NK-92 treated with Interleukin-12 subunit alpha and Interleukin-12 subunit beta, amount 100 ng/mL, for 24 hours (cell line): ENCODE results near the gene IRX5.

ENCODE experiments used
- DNase-seq: peaks from one replicate; lab custom pipeline; 2025; lab: John Stamatoyannopoulos, UW

The IRX5 gene

GRCh38 chr16:54930005-54930868 is at the start of gene IRX5:
Gene IRX5 (plus strand): TSS chr16:54930865. CDS start chr16:54931199, 334 bp downstream.
- no peak for DNase-seq

GRCh38 chr16:54882556-54882955 is 48.1 kb upstream of the IRX5 start:
- no peak for DNase-seq

DNA sequence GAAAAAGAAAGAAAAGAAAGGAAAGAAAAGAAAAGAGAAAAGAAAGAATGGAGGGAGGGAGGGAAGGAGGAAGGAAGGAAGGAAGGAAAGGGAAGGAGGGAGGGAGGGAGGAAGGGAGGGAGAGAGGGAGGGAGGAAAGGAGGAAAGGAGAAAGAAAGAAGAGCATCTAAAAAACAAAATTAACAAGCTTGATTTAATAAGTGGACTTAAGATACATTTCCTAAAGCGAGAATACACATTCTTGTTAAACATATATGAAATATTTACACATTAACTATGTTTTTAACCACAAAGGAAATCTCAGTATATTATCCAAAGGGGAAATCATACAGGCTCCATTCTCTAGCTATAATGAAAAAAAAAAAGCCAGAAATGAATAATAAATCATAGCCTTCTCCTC is 47.3 kb upstream of the IRX5 start:
- DNase-seq = no peak

DNA sequence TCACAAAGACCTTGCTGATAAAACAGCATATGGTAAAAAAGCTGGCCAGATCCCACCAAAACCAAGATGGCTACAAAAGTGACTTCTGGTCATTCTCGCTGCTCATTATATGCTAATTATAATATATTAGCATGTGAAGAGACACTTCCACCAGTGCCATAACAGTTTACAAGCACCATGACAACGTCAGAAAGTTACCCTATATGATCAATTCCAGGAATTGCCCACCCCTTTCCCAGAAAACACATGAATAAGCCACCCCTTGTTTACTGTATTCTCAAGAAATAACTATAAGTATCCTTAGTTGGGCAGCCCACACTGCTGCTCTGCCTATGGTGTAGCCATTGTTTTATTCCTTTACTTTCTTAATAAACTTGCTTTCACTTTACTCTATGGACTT is 44.6 kb upstream of the IRX5 start:
- no peak for DNase-seq

- DNase-seq = no peak
Measured at GRCh38 chr16:54890381-54890780, 40.3 kb upstream of the IRX5 start.

GRCh38 chr16:54891346-54891745 is 39.3 kb upstream of the IRX5 start:
- DNase-seq = no peak

- no peak for DNase-seq
Measured at GRCh38 chr16:54892981-54893380, 37.7 kb upstream of the IRX5 start.

- no peak for DNase-seq
Measured at GRCh38 chr16:54897930-54898329, 32.7 kb upstream of the IRX5 start.

- no peak for DNase-seq
Measured at GRCh38 chr16:54901606-54902005, 29.1 kb upstream of the IRX5 start.

GRCh38 chr16:54903047-54903446 is 27.6 kb upstream of the IRX5 start:
- DNase-seq = no peak

- DNase-seq = no peak
Measured at GRCh38 chr16:54911079-54911478, 19.6 kb upstream of the IRX5 start.

DNA sequence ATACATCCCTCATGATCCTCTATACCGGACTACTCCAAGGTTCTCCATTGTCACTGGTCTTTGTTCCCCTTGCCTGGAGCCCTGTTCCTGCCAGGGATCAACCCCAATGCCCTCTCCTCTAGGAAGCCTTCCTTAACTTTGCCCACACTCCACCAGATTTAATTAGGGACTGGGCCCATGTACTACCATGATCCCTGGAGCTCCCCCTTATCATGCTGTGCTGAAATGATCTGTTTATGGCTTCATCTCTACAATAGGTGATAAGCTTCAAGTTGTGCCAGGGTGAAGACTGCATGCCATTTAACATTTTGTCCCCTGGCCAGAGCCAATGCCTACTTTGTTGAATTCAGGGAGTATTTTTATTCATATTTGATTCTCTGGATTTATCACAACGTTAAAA is 17.9 kb upstream of the IRX5 start:
- DNase-seq = no peak

GRCh38 chr16:54921206-54921824 is 9.3 kb upstream of the IRX5 start:
- no peak for DNase-seq

GRCh38 chr16:54923055-54923473 is 7.6 kb upstream of the IRX5 start:
- DNase-seq = peak; percentile 16

GRCh38 chr16:54923988-54924387 is 6.7 kb upstream of the IRX5 start:
- no peak for DNase-seq

DNA sequence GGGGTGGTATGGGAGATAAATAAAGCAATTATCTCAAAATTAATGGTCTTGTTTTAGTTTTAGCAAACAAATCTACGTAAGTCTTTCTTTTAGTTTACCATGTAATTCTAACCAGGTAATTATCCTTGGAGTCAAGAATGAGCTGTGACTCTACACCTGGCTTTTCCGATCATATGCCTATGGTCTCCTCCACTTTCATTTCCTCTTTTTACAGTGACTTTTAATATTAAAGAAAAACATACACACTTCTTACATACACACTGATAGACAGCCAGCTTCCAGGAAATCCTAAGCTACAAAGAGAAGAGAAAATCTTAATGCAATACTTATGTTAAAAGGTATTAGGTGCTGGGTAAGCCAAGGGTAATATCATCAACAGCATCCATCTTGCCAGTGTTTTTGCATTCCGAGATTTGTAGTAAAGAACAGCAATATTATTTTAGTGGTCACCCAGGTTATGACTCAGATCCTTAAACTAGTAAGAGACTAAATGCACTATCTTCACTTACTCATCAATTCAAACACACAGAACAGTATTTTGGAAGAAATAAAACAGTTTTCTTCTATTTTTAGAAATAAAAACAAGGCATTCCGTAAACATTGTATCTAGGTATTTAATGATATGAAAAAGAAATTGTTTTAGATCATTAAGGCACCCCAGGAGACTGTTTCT is 4.4 kb upstream of the IRX5 start:
- DNase-seq = no peak

GRCh38 chr16:54927125-54928015 is 3.3 kb upstream of the IRX5 start:
- no peak for DNase-seq

- DNase-seq = no peak
Measured at GRCh38 chr16:54928016-54928356, 2.7 kb upstream of the IRX5 start.

GRCh38 chr16:54928411-54929089 is 2.1 kb upstream of the IRX5 start:
- DNase-seq = no peak

DNA sequence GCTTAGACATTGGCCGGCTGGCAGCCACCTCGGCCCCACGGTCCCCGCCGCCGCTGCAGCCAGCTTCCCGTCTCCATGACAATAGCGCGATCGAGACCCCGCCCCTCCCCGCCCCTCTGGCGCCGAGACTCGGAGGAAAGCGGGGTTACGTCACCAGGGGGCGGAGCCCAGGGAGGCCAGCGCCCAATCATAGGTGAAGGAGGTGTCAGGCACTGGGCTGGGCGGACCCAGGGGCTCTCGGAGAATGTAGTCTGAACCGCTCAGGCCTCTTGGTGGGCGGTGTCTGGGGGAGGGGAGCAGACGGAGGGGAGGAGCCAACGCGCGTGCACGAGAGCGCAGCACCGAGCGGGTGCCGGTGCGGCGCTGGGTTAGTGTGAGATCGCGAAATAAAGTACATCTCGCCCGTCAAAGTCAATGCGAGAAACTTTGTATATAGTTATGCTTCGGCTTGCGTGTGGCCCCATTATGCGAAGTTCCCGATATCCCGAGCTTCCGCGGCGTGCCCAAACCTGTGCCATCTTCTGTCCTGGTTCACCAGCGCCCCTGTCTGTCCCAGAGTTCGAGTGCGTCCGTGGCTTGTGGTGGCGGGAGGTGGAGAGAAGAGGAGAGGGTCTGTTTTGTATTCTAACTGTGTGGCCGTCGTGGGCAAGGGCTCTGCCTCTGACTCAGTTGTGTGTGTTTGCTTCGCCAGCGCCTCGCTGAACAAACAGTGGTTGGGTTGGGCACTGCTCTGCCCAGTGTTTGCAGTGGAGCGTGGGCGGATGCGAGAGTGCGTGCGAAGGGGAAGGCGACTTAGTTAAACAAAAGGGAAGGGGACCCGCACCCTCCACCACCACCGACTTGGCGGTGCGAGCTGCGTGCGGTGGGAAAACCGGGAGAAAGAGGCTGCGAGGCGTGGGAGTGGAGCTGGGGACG is 1.3 kb upstream of the IRX5 start:
- no peak for DNase-seq

DNA sequence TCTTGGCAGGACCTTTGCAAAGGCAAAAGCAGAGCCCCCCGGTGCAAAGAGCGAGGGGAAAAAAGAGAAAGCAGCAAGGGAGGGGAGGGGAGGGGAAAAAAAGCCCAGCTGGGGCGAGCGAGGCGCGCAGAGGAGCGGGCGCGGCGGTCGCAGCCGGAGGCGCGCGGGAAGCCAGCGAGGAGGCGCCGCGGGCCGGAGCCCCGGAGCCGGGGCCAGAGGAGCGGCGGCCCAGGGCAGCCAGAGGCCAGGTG is 129 bp downstream of the IRX5 start:
- DNase-seq = no peak
